ENCODE data around the gene CLEC10A.

DNA sequence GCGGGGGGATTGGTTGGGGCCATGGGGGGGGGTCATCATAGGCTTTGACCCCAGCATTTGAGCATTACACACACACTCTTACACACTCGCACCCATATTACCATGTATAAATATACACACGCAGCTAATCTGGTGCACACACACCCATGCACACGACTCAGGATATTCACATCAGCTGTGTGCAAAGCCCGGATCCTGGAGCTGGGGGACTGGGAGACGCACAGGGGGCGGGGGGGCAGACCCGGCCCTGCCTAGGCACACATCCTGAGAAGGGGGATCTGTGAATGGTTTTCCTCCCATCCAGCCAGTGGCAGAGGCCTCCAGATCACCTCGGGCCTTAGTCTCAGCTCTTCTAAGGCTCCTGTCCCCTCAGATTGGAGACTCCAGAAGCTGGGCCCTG lies 28.9 kb upstream of the CLEC10A start:
- TF ChIP-seq POLR2AphosphoS5 (IDR thresholded peaks at IDR 0.05) (no peak), CTCF (IDR thresholded peaks at IDR 0.05) (no peak)

Measured in sigmoid colon (tissue), 4 donors.